ENCODE results near the gene DDX59. TPM values are rescaled to one million over a fixed set of nuclear protein-coding genes. Genes with fewer than 3 reads are reported as not detected.

Gene DDX59
- total RNA-seq, 1 experiment from 2014 or later, result 19.4 TPM

DNA sequence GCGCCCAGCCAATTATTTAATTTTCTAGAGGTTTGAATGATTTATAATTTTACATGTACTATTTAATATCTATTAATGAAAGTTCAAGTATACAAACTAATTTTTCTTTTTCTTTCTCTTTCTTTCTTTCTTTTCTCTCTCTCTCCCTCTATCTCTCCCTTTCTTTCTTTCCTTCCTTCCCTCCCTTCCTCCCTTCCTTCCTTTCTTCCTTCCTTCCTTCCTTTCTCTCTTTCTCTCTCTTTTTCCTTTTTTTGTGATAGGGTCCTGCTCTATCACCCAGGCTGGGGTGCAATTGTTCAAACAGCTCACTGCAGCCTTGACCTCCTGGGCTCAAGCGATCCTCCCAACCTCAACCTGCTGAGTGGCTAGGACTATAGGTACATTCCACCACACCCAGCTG, 33.0 kb downstream of the DDX59 start:
- Mint-ChIP-seq H3K36me3 (no peaks in the 10 kb centered on the region), H3K4me1 (peaks cover 2% of the 10 kb centered on the region; the same call in 1 of the 2 replicates), H3K27me3 (ENCODE audit: low read depth) (no peaks in the 10 kb centered on the region), H3K4me3 (no peak overlapping the region), H3K27ac (no peak overlapping the region), H3K9me3 (no peaks in the 10 kb centered on the region)
- DNase-seq (ENCODE audit: low spot score) (no peak), ATAC-seq (no peak)
- POLR2A ChIA-PET, result no interaction called here
- TF ChIP-seq ZBTB21 (CRISPR knock-in tag; IDR thresholded peaks at IDR 0.05; ENCODE audit: borderline replicate concordance) (no peak), ZNF423 (CRISPR knock-in tag; IDR thresholded peaks at IDR 0.05) (no peak), NFE2L1 (CRISPR knock-in tag; IDR thresholded peaks at IDR 0.05) (no peak), JUN (CRISPR knock-in tag; IDR thresholded peaks at IDR 0.05) (no peak), ZNF219 (CRISPR knock-in tag; IDR thresholded peaks at IDR 0.05; ENCODE audit: borderline replicate concordance) (no peak)
- CTCF ChIA-PET, result no interaction called here

DNA sequence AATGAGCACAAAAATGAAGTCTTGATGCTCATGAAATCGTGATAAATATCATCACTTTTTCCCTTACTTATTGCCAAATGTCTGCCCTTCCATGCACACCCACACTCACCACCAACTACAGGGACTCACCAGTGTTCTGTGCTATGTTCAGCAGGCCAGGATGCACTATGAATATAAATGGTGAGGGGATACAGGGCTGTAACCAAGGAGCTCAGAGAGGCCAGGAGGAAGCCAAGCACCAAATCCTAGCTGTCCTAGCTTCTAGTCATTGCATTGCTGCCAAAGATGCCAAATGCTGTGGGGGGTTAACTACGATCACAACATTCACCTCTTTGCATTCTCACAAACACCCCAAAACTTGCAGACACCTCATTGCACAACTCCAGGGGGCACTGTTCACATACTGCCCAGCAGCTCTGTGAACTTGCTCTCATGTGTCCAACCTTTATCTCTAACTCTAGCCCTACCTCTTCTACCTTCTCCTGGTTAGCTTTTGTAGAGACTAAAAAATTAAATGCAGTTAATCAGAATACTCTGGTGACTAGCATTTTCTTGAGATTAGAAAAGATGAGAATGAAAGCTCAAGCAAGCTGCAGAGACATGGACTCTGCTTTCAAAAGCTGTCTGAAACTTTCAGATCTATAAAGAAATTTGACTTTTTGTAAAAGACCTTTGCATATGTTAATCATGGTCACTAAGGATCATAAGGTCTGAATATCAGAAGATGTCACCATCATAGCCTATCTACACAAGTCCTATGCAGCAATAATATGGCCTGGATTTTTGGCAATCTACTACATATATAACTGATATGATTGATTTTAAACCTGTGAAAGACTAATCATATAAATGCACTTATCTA, 35.2 kb downstream of the DDX59 start:
- CTCF ChIA-PET, result interaction anchor here (0.9 to 2.9 kb wide), 7 partner anchors 13 to 479 kb away, joined by 3 to 16 read pairs (median 4); partner anchors contain the start of gene DDX59
- ATAC-seq (no peak; the same call in 1 of the 2 replicates), DNase-seq (ENCODE audit: low spot score) (no peak)
- H3K27me3 Mint-ChIP-seq (ENCODE audit: low read depth), result no peaks in the 10 kb centered on the region
- H3K9me3 Mint-ChIP-seq, result no peaks in the 10 kb centered on the region
- H3K27ac Mint-ChIP-seq, result no peak overlapping the region
- H3K4me3 Mint-ChIP-seq, result no peak overlapping the region
- H3K36me3 Mint-ChIP-seq, result no peaks in the 10 kb centered on the region
- peaks cover 8% of the 10 kb centered on the region for H3K4me1 Mint-ChIP-seq
- POLR2A ChIA-PET, result no interaction called here
- TF ChIP-seq, protein P1, sequence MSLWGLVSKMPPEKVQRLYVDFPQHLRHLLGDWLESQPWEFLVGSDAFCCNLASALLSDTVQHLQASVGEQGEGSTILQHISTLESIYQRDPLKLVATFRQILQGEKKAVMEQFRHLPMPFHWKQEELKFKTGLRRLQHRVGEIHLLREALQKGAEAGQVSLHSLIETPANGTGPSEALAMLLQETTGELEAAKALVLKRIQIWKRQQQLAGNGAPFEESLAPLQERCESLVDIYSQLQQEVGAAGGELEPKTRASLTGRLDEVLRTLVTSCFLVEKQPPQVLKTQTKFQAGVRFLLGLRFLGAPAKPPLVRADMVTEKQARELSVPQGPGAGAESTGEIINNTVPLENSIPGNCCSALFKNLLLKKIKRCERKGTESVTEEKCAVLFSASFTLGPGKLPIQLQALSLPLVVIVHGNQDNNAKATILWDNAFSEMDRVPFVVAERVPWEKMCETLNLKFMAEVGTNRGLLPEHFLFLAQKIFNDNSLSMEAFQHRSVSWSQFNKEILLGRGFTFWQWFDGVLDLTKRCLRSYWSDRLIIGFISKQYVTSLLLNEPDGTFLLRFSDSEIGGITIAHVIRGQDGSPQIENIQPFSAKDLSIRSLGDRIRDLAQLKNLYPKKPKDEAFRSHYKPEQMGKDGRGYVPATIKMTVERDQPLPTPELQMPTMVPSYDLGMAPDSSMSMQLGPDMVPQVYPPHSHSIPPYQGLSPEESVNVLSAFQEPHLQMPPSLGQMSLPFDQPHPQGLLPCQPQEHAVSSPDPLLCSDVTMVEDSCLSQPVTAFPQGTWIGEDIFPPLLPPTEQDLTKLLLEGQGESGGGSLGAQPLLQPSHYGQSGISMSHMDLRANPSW (CRISPR knock-in tag; conservative IDR thresholded peaks at IDR 0.05; ENCODE audit: low read depth), result no peak
- no peak for TF ChIP-seq NR1H2 (CRISPR knock-in tag; IDR thresholded peaks at IDR 0.05)
- TF ChIP-seq ZNF263 (CRISPR knock-in tag; IDR thresholded peaks at IDR 0.05; ENCODE audit: low read depth), result no peak

- CTCF ChIA-PET, result no interaction called here
- POLR2A ChIA-PET, result no interaction called here
- Mint-ChIP-seq H3K4me3 (no peak overlapping the region), H3K27me3 (ENCODE audit: low read depth) (no peaks in the 10 kb centered on the region), H3K9me3 (no peaks in the 10 kb centered on the region), H3K4me1 (peaks cover 7% of the 10 kb centered on the region), H3K27ac (no peak overlapping the region), H3K36me3 (no peaks in the 10 kb centered on the region)
- ATAC-seq (no peak), DNase-seq (ENCODE audit: low spot score) (no peak)
- no peak for TF ChIP-seq ELF4 (CRISPR knock-in tag; IDR thresholded peaks at IDR 0.05; ENCODE audit: low read depth)
- no peak for TF ChIP-seq SMAD4 (CRISPR knock-in tag; IDR thresholded peaks at IDR 0.05)
- TF ChIP-seq, protein P2, sequence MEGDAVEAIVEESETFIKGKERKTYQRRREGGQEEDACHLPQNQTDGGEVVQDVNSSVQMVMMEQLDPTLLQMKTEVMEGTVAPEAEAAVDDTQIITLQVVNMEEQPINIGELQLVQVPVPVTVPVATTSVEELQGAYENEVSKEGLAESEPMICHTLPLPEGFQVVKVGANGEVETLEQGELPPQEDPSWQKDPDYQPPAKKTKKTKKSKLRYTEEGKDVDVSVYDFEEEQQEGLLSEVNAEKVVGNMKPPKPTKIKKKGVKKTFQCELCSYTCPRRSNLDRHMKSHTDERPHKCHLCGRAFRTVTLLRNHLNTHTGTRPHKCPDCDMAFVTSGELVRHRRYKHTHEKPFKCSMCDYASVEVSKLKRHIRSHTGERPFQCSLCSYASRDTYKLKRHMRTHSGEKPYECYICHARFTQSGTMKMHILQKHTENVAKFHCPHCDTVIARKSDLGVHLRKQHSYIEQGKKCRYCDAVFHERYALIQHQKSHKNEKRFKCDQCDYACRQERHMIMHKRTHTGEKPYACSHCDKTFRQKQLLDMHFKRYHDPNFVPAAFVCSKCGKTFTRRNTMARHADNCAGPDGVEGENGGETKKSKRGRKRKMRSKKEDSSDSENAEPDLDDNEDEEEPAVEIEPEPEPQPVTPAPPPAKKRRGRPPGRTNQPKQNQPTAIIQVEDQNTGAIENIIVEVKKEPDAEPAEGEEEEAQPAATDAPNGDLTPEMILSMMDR (IDR thresholded peaks at IDR 0.05), result no peak
- TF ChIP-seq, protein P3, sequence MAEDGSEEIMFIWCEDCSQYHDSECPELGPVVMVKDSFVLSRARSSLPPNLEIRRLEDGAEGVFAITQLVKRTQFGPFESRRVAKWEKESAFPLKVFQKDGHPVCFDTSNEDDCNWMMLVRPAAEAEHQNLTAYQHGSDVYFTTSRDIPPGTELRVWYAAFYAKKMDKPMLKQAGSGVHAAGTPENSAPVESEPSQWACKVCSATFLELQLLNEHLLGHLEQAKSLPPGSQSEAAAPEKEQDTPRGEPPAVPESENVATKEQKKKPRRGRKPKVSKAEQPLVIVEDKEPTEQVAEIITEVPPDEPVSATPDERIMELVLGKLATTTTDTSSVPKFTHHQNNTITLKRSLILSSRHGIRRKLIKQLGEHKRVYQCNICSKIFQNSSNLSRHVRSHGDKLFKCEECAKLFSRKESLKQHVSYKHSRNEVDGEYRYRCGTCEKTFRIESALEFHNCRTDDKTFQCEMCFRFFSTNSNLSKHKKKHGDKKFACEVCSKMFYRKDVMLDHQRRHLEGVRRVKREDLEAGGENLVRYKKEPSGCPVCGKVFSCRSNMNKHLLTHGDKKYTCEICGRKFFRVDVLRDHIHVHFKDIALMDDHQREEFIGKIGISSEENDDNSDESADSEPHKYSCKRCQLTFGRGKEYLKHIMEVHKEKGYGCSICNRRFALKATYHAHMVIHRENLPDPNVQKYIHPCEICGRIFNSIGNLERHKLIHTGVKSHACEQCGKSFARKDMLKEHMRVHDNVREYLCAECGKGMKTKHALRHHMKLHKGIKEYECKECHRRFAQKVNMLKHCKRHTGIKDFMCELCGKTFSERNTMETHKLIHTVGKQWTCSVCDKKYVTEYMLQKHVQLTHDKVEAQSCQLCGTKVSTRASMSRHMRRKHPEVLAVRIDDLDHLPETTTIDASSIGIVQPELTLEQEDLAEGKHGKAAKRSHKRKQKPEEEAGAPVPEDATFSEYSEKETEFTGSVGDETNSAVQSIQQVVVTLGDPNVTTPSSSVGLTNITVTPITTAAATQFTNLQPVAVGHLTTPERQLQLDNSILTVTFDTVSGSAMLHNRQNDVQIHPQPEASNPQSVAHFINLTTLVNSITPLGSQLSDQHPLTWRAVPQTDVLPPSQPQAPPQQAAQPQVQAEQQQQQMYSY (CRISPR knock-in tag; IDR thresholded peaks at IDR 0.05), result no peak
- TF ChIP-seq ZNF219 (CRISPR knock-in tag; IDR thresholded peaks at IDR 0.05; ENCODE audit: borderline replicate concordance), result no peak
- no peak for TF ChIP-seq FOXP4 (CRISPR knock-in tag; IDR thresholded peaks at IDR 0.05)
- TF ChIP-seq ZNF532 (CRISPR knock-in tag; IDR thresholded peaks at IDR 0.05; ENCODE audit: borderline replicate concordance), result no peak
- no peak for TF ChIP-seq PRRX2 (CRISPR knock-in tag; IDR thresholded peaks at IDR 0.05)
- TF ChIP-seq ZNF416 (CRISPR knock-in tag; IDR thresholded peaks at IDR 0.05), result no peak
Measured at GRCh38 chr1:200631375-200631774, 38.3 kb downstream of the DDX59 start.
